ENCODE data around the gene DTWD2.
"Not testable (repeated sequence)": the region's sequence is repeated elsewhere in the genome, so short reads cannot be mapped to it uniquely, and the experiment has no call there.

Gene DTWD2

DNA sequence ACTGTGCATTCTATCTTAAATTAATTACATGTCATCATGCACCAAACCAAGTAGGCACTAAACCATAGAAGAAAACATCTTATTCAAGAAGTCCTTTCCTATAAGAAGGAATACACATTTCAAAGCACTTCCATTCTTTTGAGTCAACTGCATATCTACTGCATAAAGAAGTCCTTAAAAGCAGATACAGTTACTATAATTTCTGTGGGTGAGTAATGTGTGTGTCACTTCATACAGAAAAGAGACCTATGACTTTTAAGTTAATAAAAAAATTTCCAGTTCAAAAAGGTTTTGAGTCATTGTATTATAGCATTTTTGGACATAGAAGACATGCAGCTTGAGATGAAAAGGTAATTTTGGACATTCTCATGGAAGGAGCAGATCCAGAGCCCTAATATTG, 125.0 kb downstream of the DTWD2 start:
- no peak for DNase-seq (ENCODE audit: low read depth in 2 of 2)

- DNase-seq (ENCODE audit: low read depth in 2 of 2), result no peak
Measured at GRCh38 chr5:118862596-118862995, 125.8 kb downstream of the DTWD2 start.

GRCh38 chr5:118857700-118858099, 130.6 kb downstream of the DTWD2 start:
- DNase-seq (ENCODE audit: low read depth in 2 of 2), result no peak

DNA sequence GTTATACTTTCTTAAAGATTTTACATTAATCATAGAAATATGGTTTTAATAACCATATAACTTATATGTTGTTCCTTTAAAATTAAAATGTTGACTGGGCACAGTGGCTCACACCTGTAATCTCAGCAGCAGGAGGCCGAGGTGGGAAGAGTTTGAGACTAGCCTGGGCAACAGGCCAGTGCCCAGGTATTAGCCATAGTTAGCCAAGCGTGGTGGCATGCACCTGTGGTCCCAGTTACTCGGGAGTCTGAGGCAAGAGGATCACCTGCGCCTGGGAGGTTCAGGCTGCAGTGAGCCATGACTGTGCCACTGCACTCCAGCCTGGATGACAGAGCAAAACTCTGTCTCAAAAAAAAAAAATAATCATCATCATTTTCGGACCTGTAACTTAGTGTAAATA, 133.5 kb downstream of the DTWD2 start:
- no peak for DNase-seq (ENCODE audit: low read depth in 2 of 2)

DNA sequence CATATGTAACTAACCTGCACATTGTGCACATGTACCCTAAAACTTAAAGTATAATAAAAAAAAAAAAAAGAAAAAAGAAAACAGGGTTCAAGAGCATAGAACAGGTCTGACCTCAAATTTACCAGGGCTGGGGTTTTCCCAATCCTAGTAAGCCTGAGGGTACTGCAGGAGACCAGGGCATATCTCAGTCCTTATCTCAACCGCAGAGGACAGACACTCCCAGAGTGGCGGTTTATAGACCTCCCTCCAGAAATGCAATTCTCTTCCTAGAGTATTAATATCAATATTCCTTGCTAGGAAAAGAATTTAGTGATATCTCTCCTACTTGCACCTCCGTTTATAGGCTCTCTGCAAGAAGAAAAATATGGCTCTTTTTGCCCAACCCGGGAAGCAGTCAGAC, 136.6 kb downstream of the DTWD2 start:
- DNase-seq (ENCODE audit: low read depth in 2 of 2), result not testable (repeated sequence)

DNA sequence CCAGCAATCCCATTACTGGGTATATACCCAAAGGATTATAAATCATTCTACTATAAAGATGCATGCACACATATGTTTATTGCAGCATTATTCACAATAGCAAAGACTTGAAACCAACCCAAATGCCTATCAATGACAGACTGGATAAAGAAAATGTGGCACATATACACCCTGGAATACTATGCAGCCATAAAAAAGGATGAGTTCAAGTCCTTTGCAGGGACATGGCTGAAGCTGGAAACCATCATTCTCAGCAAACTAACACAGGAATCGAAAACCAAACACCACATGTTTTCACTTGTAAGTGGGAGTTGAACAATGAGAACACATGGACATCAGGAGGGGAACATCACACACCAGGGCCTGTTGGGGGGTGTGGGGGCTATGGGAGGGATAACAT, 138.8 kb downstream of the DTWD2 start:
- DNase-seq (ENCODE audit: low read depth in 2 of 2), result not testable (repeated sequence)

GRCh38 chr5:118844351-118844750, 144.0 kb downstream of the DTWD2 start:
- DNase-seq (ENCODE audit: low read depth in 2 of 2), result no peak

DNA sequence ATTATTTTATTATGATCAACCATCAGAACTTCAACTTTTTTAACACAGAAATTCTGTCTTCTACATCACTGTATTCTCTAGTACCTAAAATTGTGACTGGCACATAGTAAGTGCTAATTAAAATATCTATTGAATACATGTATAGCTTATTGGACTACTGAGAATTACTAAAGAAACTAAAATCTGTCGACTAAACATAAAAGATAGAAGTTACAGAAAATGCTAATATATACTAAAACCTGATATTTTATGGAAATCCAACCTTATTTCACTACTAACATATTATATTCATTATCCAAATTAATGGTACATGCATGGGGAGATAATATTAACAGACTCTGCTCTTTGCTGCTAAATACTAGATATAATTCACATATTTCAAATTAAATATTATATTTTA, 153.6 kb downstream of the DTWD2 start:
- no peak for DNase-seq (ENCODE audit: low read depth in 2 of 2)

- DNase-seq (ENCODE audit: low read depth in 2 of 2), result no peak
Measured at GRCh38 chr5:118832974-118833373, 155.4 kb downstream of the DTWD2 start.

GRCh38 chr5:118825226-118825625, 163.1 kb downstream of the DTWD2 start:
- no peak for DNase-seq (ENCODE audit: low read depth in 2 of 2)

- DNase-seq (ENCODE audit: low read depth in 2 of 2), result no peak
Measured at GRCh38 chr5:118818604-118819003, 169.7 kb downstream of the DTWD2 start.

GRCh38 chr5:118808441-118808840, 179.9 kb downstream of the DTWD2 start:
- DNase-seq (ENCODE audit: low read depth in 2 of 2), result no peak

DNA sequence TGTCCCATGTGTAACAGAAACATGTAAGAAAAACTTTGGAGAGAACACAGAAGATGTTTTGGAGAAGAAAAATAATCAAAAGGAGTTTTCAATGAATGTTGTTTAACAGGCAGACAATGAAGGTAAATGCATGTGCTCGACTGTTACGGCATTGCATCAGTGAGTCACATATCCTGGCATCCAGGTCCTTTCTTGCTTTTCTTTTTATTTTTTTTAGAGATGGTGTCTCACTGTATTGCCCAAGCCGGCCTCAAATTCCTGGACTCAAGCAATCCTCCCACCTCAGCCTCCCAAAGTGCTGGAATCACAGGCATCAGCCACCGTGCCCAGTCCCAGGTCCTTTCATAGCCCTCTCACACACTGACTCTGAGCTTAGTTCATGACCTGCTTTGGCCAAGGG, 181.8 kb downstream of the DTWD2 start:
- no peak for DNase-seq (ENCODE audit: low read depth in 2 of 2)

DNA sequence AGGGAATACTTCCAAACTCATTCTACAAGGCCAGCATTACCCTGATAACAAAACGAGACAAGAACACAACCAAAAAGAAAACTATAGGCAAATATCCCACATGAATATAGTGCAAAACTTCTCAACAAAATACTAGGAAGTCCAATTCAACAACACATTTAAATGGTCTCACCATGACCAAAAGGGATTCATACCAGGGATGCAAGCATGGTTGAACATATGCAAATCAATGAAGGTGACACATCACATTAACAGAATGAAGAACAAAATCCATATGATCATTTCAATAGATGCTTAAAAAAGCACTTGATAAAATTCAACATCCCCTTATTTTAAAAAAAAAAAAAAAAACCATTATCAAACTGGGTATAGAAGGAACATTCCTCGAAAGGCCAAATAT, 186.0 kb downstream of the DTWD2 start:
- no peak for DNase-seq (ENCODE audit: low read depth in 2 of 2)

GRCh38 chr5:118796081-118796480, 192.3 kb downstream of the DTWD2 start:
- no peak for DNase-seq (ENCODE audit: low read depth in 2 of 2)

- no peak for DNase-seq (ENCODE audit: low read depth in 2 of 2)
Measured at GRCh38 chr5:118794281-118794680, 194.1 kb downstream of the DTWD2 start.

GRCh38 chr5:118793652-118794051, 194.7 kb downstream of the DTWD2 start:
- DNase-seq (ENCODE audit: low read depth in 2 of 2), result no peak

- no peak for DNase-seq (ENCODE audit: low read depth in 2 of 2)
Measured at GRCh38 chr5:118793091-118793490, 195.3 kb downstream of the DTWD2 start.

GRCh38 chr5:118791926-118792734, 196.2 kb downstream of the DTWD2 start:
- DNase-seq (ENCODE audit: low read depth in 2 of 2), result no peak

DNA sequence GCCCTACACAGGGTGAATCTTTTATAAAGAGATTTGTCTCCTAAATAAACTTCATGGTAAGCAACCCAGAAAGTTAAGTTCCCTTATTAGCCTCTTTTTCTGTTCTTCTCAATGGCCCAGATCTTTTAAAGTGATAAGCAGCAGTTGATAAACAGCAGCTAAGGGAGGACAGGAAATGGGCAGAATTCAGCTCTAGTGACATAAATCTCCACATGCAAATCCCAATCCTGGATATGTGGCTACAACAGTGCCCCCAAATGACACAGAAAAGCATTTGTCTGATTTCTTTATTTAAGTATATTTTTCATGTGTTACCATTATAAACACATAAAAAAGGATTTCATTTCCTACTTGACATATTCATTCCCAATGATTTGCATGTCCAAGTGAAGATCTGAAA, 199.0 kb downstream of the DTWD2 start:
- no peak for DNase-seq (ENCODE audit: low read depth in 2 of 2)

DNA sequence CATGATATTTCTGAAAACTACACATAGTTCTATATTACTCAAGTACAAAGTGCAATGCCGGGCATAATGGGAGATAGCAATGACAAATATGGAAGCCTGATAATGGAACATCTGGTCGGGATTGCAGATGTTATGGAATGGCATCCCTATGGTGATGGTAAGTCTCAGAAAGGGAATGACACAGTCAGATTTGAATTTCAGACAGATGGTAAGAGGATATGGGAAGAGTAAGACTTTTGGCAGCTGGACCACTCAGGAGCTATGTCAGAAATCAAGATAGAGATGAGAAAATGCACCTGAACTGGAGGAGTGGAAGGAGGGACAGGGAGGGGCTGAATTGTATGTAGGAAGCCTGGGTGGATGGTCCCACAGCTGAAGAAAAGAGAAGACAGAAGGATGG, 200.0 kb downstream of the DTWD2 start:
- no peak for DNase-seq (ENCODE audit: low read depth in 2 of 2)

Data from stimulated activated CD8-positive, alpha-beta memory T cell treated with anti-CD3 and anti-CD28 coated beads, Interleukin-15, amount 100 ng/mL, for 4 hours (primary cell).